IMR-90 (cell line): ENCODE measurements around the gene ZFYVE21. TPM values are rescaled to one million over a fixed set of nuclear protein-coding genes. Genes with fewer than 3 reads are reported as not detected.

Experiments used
- ATAC-seq: fragments of 200-7000 bp; cut with Tn5 transposase; 2 replicates; pipeline ENCODE4 v1.9.1; 2020; ENCODE audit warnings: low read depth, mild to moderate bottlenecking, moderate library complexity
- BruUV-seq: library from RNA; stranded (reverse); fragments of 400-500 nt; replicated peaks from 2 replicates; lab custom pipeline; 2021; lab: Mats Ljungman, UMichigan
- CTCF ChIA-PET: fragments of 300-600 bp; formaldehyde crosslinking; extraction: SDS; loops from one replicate; lab custom pipeline; 2021; ENCODE audit warnings: antibody characterized with exemption; lab: Yijun Ruan, JAX
- POLR2A ChIA-PET: fragments of 300-600 bp; sonication (Branson Sonifier 250); formaldehyde crosslinking; loops from one replicate; lab custom pipeline; 2022; ENCODE audit warnings: antibody characterized with exemption; ENCODE audit not compliant: unreplicated experiment; lab: Charles Lee
- DNase-seq: peaks from one replicate; pipeline ENCODE4 v3.0.0; 2013
- H2AFZ ChIP-seq: replicated peaks from 2 replicates; pipeline ENCODE3; 2013; ENCODE audit warnings: low read length, mild to moderate bottlenecking; ENCODE audit not compliant: poor library complexity
- H2AK5ac ChIP-seq: 2 replicates; pipeline ENCODE4 v1.6.1; 2013; ENCODE audit warnings: low read depth, low read length, inconsistent platforms
- H2AK9ac ChIP-seq: replicated peaks from 2 replicates; pipeline ENCODE3; 2013; ENCODE audit warnings: mild to moderate bottlenecking, low read depth, low read length, moderate library complexity; ENCODE audit not compliant: poor library complexity
- H2BK120ac ChIP-seq: 2 replicates; pipeline ENCODE4 v1.6.1; 2013; ENCODE audit warnings: low read depth, low read length, inconsistent platforms
- H2BK15ac ChIP-seq: 3 replicates; pipeline ENCODE4 v1.6.1; 2013; ENCODE audit warnings: low read depth, low read length, inconsistent platforms
- H2BK20ac ChIP-seq: 2 replicates; pipeline ENCODE4 v1.6.1; 2013; ENCODE audit warnings: low read depth, mild to moderate bottlenecking, inconsistent platforms, low read length, moderate library complexity
- H2BK5ac ChIP-seq: 2 replicates; pipeline ENCODE4 v1.6.1; 2013; ENCODE audit warnings: mild to moderate bottlenecking, low read depth, low read length, inconsistent platforms; ENCODE audit not compliant: poor library complexity, severe bottlenecking
- H3K14ac ChIP-seq: replicated peaks from 2 replicates; pipeline ENCODE4 v1.6.1; 2013; ENCODE audit warnings: low read depth, low read length, inconsistent platforms
- H3K18ac ChIP-seq: 2 replicates; pipeline ENCODE4 v1.6.1; 2013; ENCODE audit warnings: low read depth, low read length, control low read depth
- H3K23ac ChIP-seq: 2 replicates; pipeline ENCODE4 v1.6.1; 2013; ENCODE audit warnings: low read depth, low read length, inconsistent platforms
- H3K27ac ChIP-seq: 2 replicates; pipeline ENCODE4 v1.5.1; 2013; ENCODE audit warnings: mild to moderate bottlenecking, control low read depth, low read length; ENCODE audit not compliant: insufficient read depth
- H3K27me3 ChIP-seq: 2 replicates; pipeline ENCODE4 v1.6.1; 2013; ENCODE audit warnings: low read length; ENCODE audit not compliant: control insufficient read depth, insufficient read depth
- H3K36me3 ChIP-seq: 2 replicates; pipeline ENCODE4 v1.6.1; 2013; ENCODE audit warnings: low read length, mixed read lengths; ENCODE audit not compliant: control insufficient read depth, insufficient read depth
- H3K4ac ChIP-seq: 2 replicates; pipeline ENCODE4 v1.6.1; 2013; ENCODE audit warnings: low read depth, low read length, inconsistent platforms
- H3K4me1 ChIP-seq: 2 replicates; pipeline ENCODE4 v1.6.1; 2013; ENCODE audit warnings: low read length, mixed read lengths; ENCODE audit not compliant: control insufficient read depth, insufficient read depth
- H3K4me2 ChIP-seq: 2 replicates; pipeline ENCODE4 v1.6.1; 2013; ENCODE audit warnings: low read depth, mild to moderate bottlenecking, control low read depth, low read length, moderate library complexity
- H3K4me3 ChIP-seq: 2 replicates; pipeline ENCODE4 v1.5.1; 2013; ENCODE audit warnings: low read depth, mild to moderate bottlenecking, control low read depth, low read length, moderate library complexity; ENCODE audit not compliant: insufficient read depth
- H3K56ac ChIP-seq: 2 replicates; pipeline ENCODE4 v1.6.1; 2013; ENCODE audit warnings: low read length, inconsistent platforms; ENCODE audit not compliant: insufficient read depth; ENCODE audit errors: extremely low read depth
- H3K79me1 ChIP-seq, 2 experiments: 2 replicates each; pipeline ENCODE4 v1.6.1; 2013; ENCODE audit warnings: low read length in 2 of 2, inconsistent platforms in 1 of 2, low read depth in 1 of 2
- H3K9ac ChIP-seq: 2 replicates; pipeline ENCODE4 v1.6.1; 2013; ENCODE audit warnings: low read depth, low read length, control low read depth
- H3K9me1 ChIP-seq: 2 replicates; pipeline ENCODE4 v1.6.1; 2013; ENCODE audit warnings: low read length, inconsistent platforms; ENCODE audit not compliant: insufficient read depth
- H3K9me3 ChIP-seq: 2 replicates; pipeline ENCODE4 v1.6.1; 2013; ENCODE audit warnings: low read length; ENCODE audit not compliant: control insufficient read depth, insufficient read depth
- H4K20me1 ChIP-seq: 2 replicates; pipeline ENCODE4 v1.6.1; 2013; ENCODE audit warnings: low read length, inconsistent platforms; ENCODE audit not compliant: insufficient read depth
- H4K5ac ChIP-seq: 2 replicates; pipeline ENCODE4 v1.6.1; 2013; ENCODE audit warnings: mild to moderate bottlenecking, low read depth, low read length, control low read depth
- H4K8ac ChIP-seq, 2 experiments: 2 replicates each; pipeline ENCODE4 v1.6.1; 2013; ENCODE audit warnings: low read depth in 2 of 2, low read length in 2 of 2, control low read depth in 1 of 2, inconsistent platforms in 1 of 2
- H4K91ac ChIP-seq: 2 replicates; pipeline ENCODE4 v1.6.1; 2013; ENCODE audit warnings: low read depth, low read length, inconsistent platforms; ENCODE audit not compliant: insufficient read depth
- BHLHE40 ChIP-seq: fragments of 150-350 bp; IDR thresholded peaks from 2 replicates; pipeline ENCODE4 v1.6.1; 2016; ENCODE audit warnings: mild to moderate bottlenecking, low read depth, low read length
- CEBPB ChIP-seq: IDR thresholded peaks from 2 replicates; pipeline ENCODE4 v1.6.1; 2012; ENCODE audit warnings: low read depth, low read length, improper control_type of control experiment
- CHD1 ChIP-seq: IDR thresholded peaks from 2 replicates; pipeline ENCODE4 v1.6.1; 2012; ENCODE audit warnings: low read depth, low read length, improper control_type of control experiment
- FOS ChIP-seq: fragments of 150-350 bp; IDR thresholded peaks from 2 replicates; pipeline ENCODE4 v1.6.1; 2016; ENCODE audit warnings: low read depth, low read length
- MAFK ChIP-seq: IDR thresholded peaks from 2 replicates; pipeline ENCODE4 v1.6.1; 2012; ENCODE audit warnings: low read depth, low read length, improper control_type of control experiment
- MAZ ChIP-seq: IDR thresholded peaks from 2 replicates; pipeline ENCODE4 v1.6.1; 2012; ENCODE audit warnings: low read depth, mild to moderate bottlenecking, low read length, improper control_type of control experiment, moderate library complexity, borderline replicate concordance
- MXI1 ChIP-seq: IDR thresholded peaks from 2 replicates; pipeline ENCODE4 v1.6.1; 2012; ENCODE audit warnings: low read depth, mild to moderate bottlenecking, low read length, moderate library complexity, borderline replicate concordance
- NFE2L2 ChIP-seq: fragments of 150-350 bp; IDR thresholded peaks from 2 replicates; pipeline ENCODE4 v1.6.1; 2016; ENCODE audit warnings: low read depth, mild to moderate bottlenecking, low read length
- POLR2A ChIP-seq: IDR thresholded peaks from 2 replicates; pipeline ENCODE4 v1.6.1; 2012; ENCODE audit warnings: mild to moderate bottlenecking, low read depth, low read length
- RAD21 ChIP-seq: IDR thresholded peaks from 2 replicates; pipeline ENCODE4 v1.6.1; 2012; ENCODE audit warnings: low read length, improper control_type of control experiment
- RCOR1 ChIP-seq: IDR thresholded peaks from 2 replicates; pipeline ENCODE4 v1.6.1; 2012; ENCODE audit warnings: mild to moderate bottlenecking, low read length, improper control_type of control experiment; ENCODE audit not compliant: insufficient replicate concordance
- RFX5 ChIP-seq: IDR thresholded peaks from 2 replicates; pipeline ENCODE4 v1.8.0; 2012; ENCODE audit warnings: low read depth, mild to moderate bottlenecking, low read length, moderate library complexity
- SMC3 ChIP-seq: fragments of 150-350 bp; IDR thresholded peaks from 2 replicates; pipeline ENCODE4 v1.6.1; 2016; ENCODE audit warnings: low read depth, mild to moderate bottlenecking, antibody characterized with exemption, low read length, moderate library complexity
- WGBS, 2 experiments: methylation state at CpG; one replicate each; pipeline versions ENCODE4 v1.1.5 to v1.1.7; 2013; ENCODE audit warnings: missing lambda C conversion rate in 2 of 2; ENCODE audit not compliant: insufficient read length in 1 of 2; ENCODE audit errors: extremely low coverage in 2 of 2; 5-methylcytosine and 5-hydroxymethylcytosine counted together
- dilution Hi-C: fragments of 300-500 bp; cut with HindIII; formaldehyde crosslinking; loops from one replicate; pipeline ENCODE4 v1.14.3; 2018; ENCODE audit warnings: low sequenced_read_pairs; ENCODE audit not compliant: unreplicated experiment
- in situ Hi-C: fragments of 300-500 bp; cut with MboI; formaldehyde crosslinking; loops from 3 replicates; pipeline ENCODE4 v1.14.3; 2019; ENCODE audit warnings: low sequenced_read_pairs, inconsistent platforms, mixed read lengths
- intact Hi-C: fragments of 100-400 bp; cut with micrococcal nuclease; formaldehyde crosslinking; loops from 2 replicates; pipeline ENCODE4 v1.10.0; 2022
- polyA plus RNA-seq, 3 experiments: library from polyadenylated mRNA; depleted of rRNA; stranded (reverse); fragments of >200 nt; gene quantifications; 2 replicates each; pipeline ENCODE4 v1.2.3, GENCODE V29; 2012; ENCODE audit warnings: low replicate concordance in 1 of 3
- total RNA-seq: library from RNA; depleted of rRNA; stranded (reverse); fragments of >200 nt; gene quantifications from 2 replicates; pipeline ENCODE4 v1.2.3, GENCODE V29; 2012
- TF ChIP-seq, protein P1 (sequence below): fragments of 150-350 bp; IDR thresholded peaks from 2 replicates; pipeline ENCODE4 v1.6.1; 2016; ENCODE audit warnings: low read depth, mild to moderate bottlenecking, low read length, moderate library complexity, borderline replicate concordance
- TF ChIP-seq, protein P2 (sequence below): conservative IDR thresholded peaks from 2 replicates; pipeline ENCODE4 v1.5.1; 2012; ENCODE audit warnings: mild to moderate bottlenecking, low read depth, low read length, improper control_type of control experiment
- TF ChIP-seq, protein P3 (sequence below): fragments of 150-350 bp; IDR thresholded peaks from 2 replicates; pipeline ENCODE4 v1.6.1; 2017; ENCODE audit warnings: mild to moderate bottlenecking, antibody characterized with exemption, low read length, low read depth

Gene ZFYVE21
- total and polyA plus RNA-seq, 2 of the 4 experiments (the other 2 are of a cell fraction): 41.2 to 89.2 TPM

DNA sequence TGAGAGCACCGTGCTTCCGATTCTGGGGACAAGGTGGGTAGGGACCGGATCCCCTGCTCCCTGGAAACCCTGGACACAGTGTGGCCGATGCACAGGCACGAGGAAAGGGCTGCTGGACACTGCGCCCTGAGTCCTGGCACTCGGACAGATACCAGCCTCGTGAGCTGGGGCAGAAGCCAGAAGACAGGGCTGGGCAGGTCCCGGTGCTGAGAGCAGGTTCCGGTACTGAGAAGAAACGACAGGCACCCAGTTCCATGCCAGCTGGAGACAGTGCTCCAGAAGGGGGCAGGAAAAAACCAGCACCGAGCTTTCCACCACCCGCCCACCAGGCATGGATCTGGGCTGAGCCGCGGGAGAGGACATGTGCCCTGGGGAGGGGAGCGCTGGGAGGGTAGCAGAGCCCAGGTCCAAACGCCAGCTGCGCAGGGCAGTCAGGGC, 6.8 kb upstream of the ZFYVE21 start:
- ChIA-PET POLR2A (no interaction called here), CTCF (no interaction called here)
- H3K14ac ChIP-seq: no peak overlapping the region
- H3K4me3 ChIP-seq: no peak overlapping the region
- H3K4me1 ChIP-seq: no peaks in the 10 kb centered on the region
- BruUV-seq: no TSS peak
- H2BK120ac ChIP-seq: no peak overlapping the region
- no peak overlapping the region for H2AK5ac ChIP-seq
- H3K23ac ChIP-seq: no peak overlapping the region
- no peak overlapping the region for H3K56ac ChIP-seq
- no peak overlapping the region for H2BK5ac ChIP-seq
- intact Hi-C loops: no loop called here
- WGBS, 2 experiments: 93% methylated on average over 13 of the region's 18 CpGs; no CpG with 5 or more reads in 1 of the 2 experiments
- no peak overlapping the region for H2AFZ ChIP-seq
- peaks cover 4% of the 10 kb centered on the region; the same call in 1 of the 2 replicates for H3K9me1 ChIP-seq
- H4K5ac ChIP-seq: no peak overlapping the region
- peaks cover 37% of the 10 kb centered on the region for H3K36me3 ChIP-seq
- no peak overlapping the region for H3K9ac ChIP-seq
- no peak overlapping the region for H4K91ac ChIP-seq
- no peaks in the 10 kb centered on the region for H3K27me3 ChIP-seq
- no peak overlapping the region for H2BK20ac ChIP-seq
- H3K27ac ChIP-seq: no peak overlapping the region
- no peak overlapping the region for H2AK9ac ChIP-seq
- H3K4me2 ChIP-seq: no peak overlapping the region
- no peak for DNase-seq
- H3K18ac ChIP-seq: no peak overlapping the region
- H3K9me3 ChIP-seq: no peaks in the 10 kb centered on the region
- no peak overlapping the region for H2BK15ac ChIP-seq
- dilution Hi-C loops: no loop called here
- H3K4ac ChIP-seq: no peak overlapping the region
- ATAC-seq: no peak
- H4K20me1 ChIP-seq: peaks cover 15% of the 10 kb centered on the region
- TF ChIP-seq RCOR1 (no peak), RAD21 (no peak), FOS (no peak), CEBPB (no peak), CHD1 (no peak), MAZ (no peak), SMC3 (no peak), MXI1 (no peak), RFX5 (no peak), BHLHE40 (no peak), NFE2L2 (no peak), POLR2A (no peak), MAFK (no peak)
- TF ChIP-seq, protein P1, sequence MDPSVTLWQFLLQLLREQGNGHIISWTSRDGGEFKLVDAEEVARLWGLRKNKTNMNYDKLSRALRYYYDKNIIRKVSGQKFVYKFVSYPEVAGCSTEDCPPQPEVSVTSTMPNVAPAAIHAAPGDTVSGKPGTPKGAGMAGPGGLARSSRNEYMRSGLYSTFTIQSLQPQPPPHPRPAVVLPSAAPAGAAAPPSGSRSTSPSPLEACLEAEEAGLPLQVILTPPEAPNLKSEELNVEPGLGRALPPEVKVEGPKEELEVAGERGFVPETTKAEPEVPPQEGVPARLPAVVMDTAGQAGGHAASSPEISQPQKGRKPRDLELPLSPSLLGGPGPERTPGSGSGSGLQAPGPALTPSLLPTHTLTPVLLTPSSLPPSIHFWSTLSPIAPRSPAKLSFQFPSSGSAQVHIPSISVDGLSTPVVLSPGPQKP: no peak
- TF ChIP-seq, protein P2, sequence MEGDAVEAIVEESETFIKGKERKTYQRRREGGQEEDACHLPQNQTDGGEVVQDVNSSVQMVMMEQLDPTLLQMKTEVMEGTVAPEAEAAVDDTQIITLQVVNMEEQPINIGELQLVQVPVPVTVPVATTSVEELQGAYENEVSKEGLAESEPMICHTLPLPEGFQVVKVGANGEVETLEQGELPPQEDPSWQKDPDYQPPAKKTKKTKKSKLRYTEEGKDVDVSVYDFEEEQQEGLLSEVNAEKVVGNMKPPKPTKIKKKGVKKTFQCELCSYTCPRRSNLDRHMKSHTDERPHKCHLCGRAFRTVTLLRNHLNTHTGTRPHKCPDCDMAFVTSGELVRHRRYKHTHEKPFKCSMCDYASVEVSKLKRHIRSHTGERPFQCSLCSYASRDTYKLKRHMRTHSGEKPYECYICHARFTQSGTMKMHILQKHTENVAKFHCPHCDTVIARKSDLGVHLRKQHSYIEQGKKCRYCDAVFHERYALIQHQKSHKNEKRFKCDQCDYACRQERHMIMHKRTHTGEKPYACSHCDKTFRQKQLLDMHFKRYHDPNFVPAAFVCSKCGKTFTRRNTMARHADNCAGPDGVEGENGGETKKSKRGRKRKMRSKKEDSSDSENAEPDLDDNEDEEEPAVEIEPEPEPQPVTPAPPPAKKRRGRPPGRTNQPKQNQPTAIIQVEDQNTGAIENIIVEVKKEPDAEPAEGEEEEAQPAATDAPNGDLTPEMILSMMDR: no peak
- TF ChIP-seq, protein P3, sequence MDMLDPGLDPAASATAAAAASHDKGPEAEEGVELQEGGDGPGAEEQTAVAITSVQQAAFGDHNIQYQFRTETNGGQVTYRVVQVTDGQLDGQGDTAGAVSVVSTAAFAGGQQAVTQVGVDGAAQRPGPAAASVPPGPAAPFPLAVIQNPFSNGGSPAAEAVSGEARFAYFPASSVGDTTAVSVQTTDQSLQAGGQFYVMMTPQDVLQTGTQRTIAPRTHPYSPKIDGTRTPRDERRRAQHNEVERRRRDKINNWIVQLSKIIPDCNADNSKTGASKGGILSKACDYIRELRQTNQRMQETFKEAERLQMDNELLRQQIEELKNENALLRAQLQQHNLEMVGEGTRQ: no peak
- H4K8ac ChIP-seq: no peak overlapping the region
- H3K79me1 ChIP-seq: peaks cover 10 to 66% of the 10 kb centered on the region in 2 experiments; a peak in 3 of 4 replicates
- in situ Hi-C loops: no loop called here
